ENCODE results near the gene FAM170B.

Gene FAM170B

GRCh38 chr10:49106451-49106850 is 27.4 kb downstream of the FAM170B start:
- no peak for DNase-seq (ENCODE audit: low read depth in 2 of 2)

- no peak for DNase-seq (ENCODE audit: low read depth in 2 of 2)
These were observed 28.7 kb downstream of the FAM170B start for GRCh38 chr10:49105076-49105475.

- no peak for DNase-seq (ENCODE audit: low read depth in 2 of 2)
These were observed 29.5 kb downstream of the FAM170B start for GRCh38 chr10:49104323-49104722.

GRCh38 chr10:49103761-49104160 is 30.1 kb downstream of the FAM170B start:
- DNase-seq (ENCODE audit: low read depth in 2 of 2), result no peak

DNA sequence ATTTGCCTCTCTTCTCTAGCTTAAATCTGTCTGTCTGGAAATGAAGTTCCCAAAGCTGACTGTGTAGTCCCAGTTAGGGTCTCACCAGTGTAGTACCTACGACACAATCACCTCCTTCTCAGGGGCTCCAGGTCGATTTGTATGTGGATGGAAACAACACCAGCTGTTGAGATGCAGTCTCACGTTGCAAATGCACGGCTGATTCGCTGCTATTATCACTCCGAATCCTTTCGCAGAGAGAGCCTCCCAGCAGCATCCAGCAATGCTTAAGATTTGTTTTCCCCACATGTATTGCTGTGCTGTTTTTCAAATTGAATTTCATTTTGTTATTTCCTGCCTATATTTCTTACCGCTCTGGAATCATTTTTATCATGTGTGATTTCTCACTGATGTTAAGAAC is 34.8 kb downstream of the FAM170B start:
- DNase-seq (ENCODE audit: low read depth in 2 of 2), result no peak

- DNase-seq (ENCODE audit: low read depth in 2 of 2), result no peak
These were observed 36.9 kb downstream of the FAM170B start for GRCh38 chr10:49096890-49097445.

DNA sequence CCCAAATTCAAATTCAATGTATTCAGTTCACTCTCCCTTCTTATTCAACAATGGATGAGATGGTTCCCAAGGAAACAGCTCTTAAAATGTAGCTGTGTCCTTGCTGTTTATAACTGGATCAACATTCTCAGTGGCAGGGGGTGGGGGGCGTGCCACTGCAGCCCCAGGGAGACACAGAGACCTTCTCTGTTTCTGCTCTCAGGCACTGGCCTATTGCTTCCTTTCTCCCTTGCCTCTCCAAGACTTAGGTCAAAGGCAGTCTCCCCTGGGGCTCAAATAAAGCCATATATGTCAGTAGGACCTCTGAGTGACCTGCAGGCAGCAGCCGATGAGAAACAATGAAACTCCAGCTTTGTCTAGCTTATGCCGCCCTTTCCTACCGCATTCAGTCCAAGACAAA is 39.2 kb downstream of the FAM170B start:
- no peak for DNase-seq (ENCODE audit: low read depth in 2 of 2)

DNA sequence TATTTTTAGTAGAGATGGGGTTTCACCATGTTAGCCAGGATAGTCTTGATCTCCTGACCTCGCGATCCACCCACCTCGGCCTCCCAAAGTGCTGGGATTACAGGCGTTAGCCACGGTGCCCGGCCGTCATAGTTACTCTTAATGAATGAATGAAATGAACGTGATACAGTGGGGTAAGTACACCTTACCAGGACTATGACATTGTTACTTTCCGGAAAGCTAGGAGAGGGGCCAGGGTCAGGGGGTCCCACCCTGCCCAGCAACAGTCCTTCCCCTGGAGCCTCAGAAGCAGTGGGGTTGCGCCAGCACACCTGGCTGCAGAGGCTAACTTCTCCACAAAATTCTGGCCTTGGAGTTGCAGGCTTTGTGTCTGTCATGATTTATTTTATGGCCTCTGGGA is 39.9 kb downstream of the FAM170B start:
- DNase-seq (ENCODE audit: low read depth in 2 of 2), result no peak

- DNase-seq (ENCODE audit: low read depth in 2 of 2), result no peak
These were observed 41.3 kb downstream of the FAM170B start for GRCh38 chr10:49092477-49092876.

- DNase-seq (ENCODE audit: low read depth in 2 of 2), result no peak
These were observed 42.2 kb downstream of the FAM170B start for GRCh38 chr10:49091450-49092210.

GRCh38 chr10:49090696-49091380 is 43.0 kb downstream of the FAM170B start:
- DNase-seq (ENCODE audit: low read depth in 2 of 2), result no peak

- DNase-seq (ENCODE audit: low read depth in 2 of 2), result no peak
These were observed 43.6 kb downstream of the FAM170B start for GRCh38 chr10:49090189-49090575.

DNA sequence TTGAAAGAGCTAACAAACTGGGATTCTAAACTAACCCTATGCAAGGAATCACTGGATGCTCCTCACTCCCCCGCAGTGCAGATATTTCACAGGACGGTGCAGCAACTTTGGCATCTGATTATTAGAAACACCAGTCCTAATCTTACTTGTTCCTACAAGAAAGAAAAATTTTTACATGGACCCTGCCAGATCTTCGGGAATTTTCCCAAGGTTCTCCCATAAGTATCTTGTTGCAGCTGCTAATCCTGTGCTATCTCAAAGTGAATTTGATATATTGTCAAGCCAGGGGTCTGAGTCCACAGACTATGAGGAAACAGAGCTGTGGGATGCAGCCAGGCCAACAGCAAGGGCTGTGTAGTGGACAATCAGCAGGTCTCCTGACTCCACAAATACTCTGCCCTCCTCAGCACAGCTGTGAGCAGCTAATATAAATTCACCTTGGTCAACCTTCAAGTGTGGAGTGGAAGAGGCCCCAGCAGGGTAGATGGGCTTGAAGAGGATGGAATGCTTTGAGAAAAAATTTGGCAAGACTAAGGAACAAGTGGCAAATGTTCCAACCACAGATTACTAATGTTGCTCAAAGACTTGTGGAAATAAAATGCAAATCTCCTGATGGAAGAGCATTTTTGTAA is 44.1 kb downstream of the FAM170B start:
- DNase-seq (ENCODE audit: low read depth in 2 of 2), result no peak

GRCh38 chr10:49089152-49089551 is 44.7 kb downstream of the FAM170B start:
- DNase-seq (ENCODE audit: low read depth in 2 of 2), result no peak

- DNase-seq (ENCODE audit: low read depth in 2 of 2), result no peak
These were observed 46.9 kb downstream of the FAM170B start for GRCh38 chr10:49086889-49087288.

GRCh38 chr10:49083261-49083660 is 50.6 kb downstream of the FAM170B start:
- no peak for DNase-seq (ENCODE audit: low read depth in 2 of 2)

DNA sequence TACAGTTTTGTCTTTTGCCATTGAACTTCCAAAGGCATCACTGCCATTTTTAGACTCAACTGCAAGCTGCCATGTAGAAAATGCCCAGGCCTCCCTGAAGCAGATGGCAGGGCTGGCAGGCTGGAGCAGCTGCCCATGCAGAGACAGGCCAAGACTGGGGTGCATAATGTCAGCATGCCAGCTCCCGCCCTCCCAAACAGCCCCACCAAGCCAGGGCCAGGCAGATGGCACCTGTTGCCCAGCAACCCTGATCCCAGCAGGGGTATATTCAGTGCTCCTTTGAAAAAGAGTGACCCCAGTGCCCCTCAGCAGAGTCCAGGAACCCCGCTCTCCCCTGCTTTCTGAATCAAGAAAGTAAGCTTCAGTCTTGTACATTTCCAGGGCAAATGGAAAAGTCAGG is 51.1 kb downstream of the FAM170B start:
- no peak for DNase-seq (ENCODE audit: low read depth in 2 of 2)

- DNase-seq (ENCODE audit: low read depth in 2 of 2), result no peak
These were observed 52.1 kb downstream of the FAM170B start for GRCh38 chr10:49081547-49082275.
